Measurements from ENCODE around the gene GLIS1. TPM values are rescaled to one million over a fixed set of nuclear protein-coding genes. Genes with fewer than 3 reads are reported as not detected.
"Not testable (repeated sequence)": the region's sequence is repeated elsewhere in the genome, so short reads cannot be mapped to it uniquely, and the experiment has no call there.

GLIS1 gene
- total RNA-seq, 4 donors from 2014 or later, result 0.59 to 3.9 (median 0.75) TPM

GRCh38 chr1:53763911-53764310 is 24.9 kb upstream of the GLIS1 start:
- DNase-seq (ENCODE audit: low spot score in 2 of 2), result no peak
- peaks cover 0 to 12% (median 0%) of the 10 kb centered on the region in 4 donors for H3K4me1 ChIP-seq
- H3K36me3 ChIP-seq, result peaks cover 0 to 7% (median 0%) of the 10 kb centered on the region in 3 donors
- no peak overlapping the region for H3K4me3 ChIP-seq
- peaks cover 0 to 6% (median 0%) of the 10 kb centered on the region in 4 donors for H3K9me3 ChIP-seq
- TF ChIP-seq POLR2A (IDR thresholded peaks at IDR 0.05) (no peak), EP300 (IDR thresholded peaks at IDR 0.05) (no peak), CTCF (IDR thresholded peaks at IDR 0.05) (no peak)
- H3K27me3 ChIP-seq, result no peaks in the 10 kb centered on the region
- H3K27ac ChIP-seq, result no peak overlapping the region
- 92 to 100% methylated on average over 2 of the region's 2 CpGs for WGBS, 2 donors

GRCh38 chr1:53763461-53763860 is 24.5 kb upstream of the GLIS1 start:
- peaks cover 0 to 7% (median 0%) of the 10 kb centered on the region in 3 donors for H3K36me3 ChIP-seq
- H3K27ac ChIP-seq, result no peak overlapping the region
- no peak overlapping the region for H3K4me3 ChIP-seq
- WGBS, 2 donors, result 92 to 99% methylated on average over 4 of the region's 4 CpGs
- peaks cover 0 to 12% (median 0%) of the 10 kb centered on the region in 4 donors for H3K4me1 ChIP-seq
- H3K9me3 ChIP-seq, result peaks cover 0 to 6% (median 0%) of the 10 kb centered on the region in 4 donors
- TF ChIP-seq CTCF (IDR thresholded peaks at IDR 0.05), result no peak
- TF ChIP-seq EP300 (IDR thresholded peaks at IDR 0.05), result no peak
- no peak for TF ChIP-seq POLR2A (IDR thresholded peaks at IDR 0.05)
- H3K27me3 ChIP-seq, result no peaks in the 10 kb centered on the region
- no peak for DNase-seq (ENCODE audit: low spot score in 2 of 2)

- not testable (repeated sequence) for H3K27ac ChIP-seq; DNase-seq (ENCODE audit: low spot score in 2 of 2); H3K36me3 ChIP-seq; H3K27me3 ChIP-seq; H3K9me3 ChIP-seq; H3K4me1 ChIP-seq; H3K4me3 ChIP-seq
- WGBS, 2 donors, result 89% methylated on average over 7 of the region's 7 CpGs
Measured at GRCh38 chr1:53760497-53760896, 21.5 kb upstream of the GLIS1 start.

GRCh38 chr1:53755874-53756273 is 16.9 kb upstream of the GLIS1 start:
- no peaks in the 10 kb centered on the region for H3K27me3 ChIP-seq
- H3K36me3 ChIP-seq, result no peaks in the 10 kb centered on the region
- H3K27ac ChIP-seq, result no peak overlapping the region
- H3K4me3 ChIP-seq, result no peak overlapping the region
- no peaks in the 10 kb centered on the region for H3K9me3 ChIP-seq
- DNase-seq (ENCODE audit: low spot score in 2 of 2), result no peak
- TF ChIP-seq EP300 (IDR thresholded peaks at IDR 0.05) (no peak), POLR2A (IDR thresholded peaks at IDR 0.05) (no peak), CTCF (IDR thresholded peaks at IDR 0.05) (no peak)
- no peaks in the 10 kb centered on the region for H3K4me1 ChIP-seq
- 85 to 86% methylated on average over 5 of the region's 5 CpGs for WGBS, 2 donors

- no peaks in the 10 kb centered on the region for H3K27me3 ChIP-seq
- peak in 1 of 2 donors; percentile 51 for DNase-seq (ENCODE audit: low spot score in 2 of 2)
Measured at GRCh38 chr1:53754484-53755312, 15.7 kb upstream of the GLIS1 start.

More at GRCh38 chr1:53754484-53755312, 15.7 kb upstream of the GLIS1 start:
- TF ChIP-seq EP300 (IDR thresholded peaks at IDR 0.05) (no peak), POLR2A (IDR thresholded peaks at IDR 0.05) (no peak), CTCF (IDR thresholded peaks at IDR 0.05) (peak; percentile 42 to 61 (median 47))
- no peak overlapping the region for H3K4me3 ChIP-seq
- no peaks in the 10 kb centered on the region for H3K4me1 ChIP-seq
- no peak overlapping the region for H3K27ac ChIP-seq
- WGBS, 2 donors, result 45 to 46% methylated on average over 6 of the region's 6 CpGs
- no peaks in the 10 kb centered on the region for H3K9me3 ChIP-seq
- H3K36me3 ChIP-seq, result no peaks in the 10 kb centered on the region
